GM19372 (cell line): ENCODE measurements around the gene KCNMB4.

Experiments used
- ATAC-seq: cut with Tn5 transposase; IDR thresholded peaks from one replicate; pipeline ENCODE4 v1.9.1; 2021; ENCODE audit warnings: mild to moderate bottlenecking, low read depth, moderate library complexity; ENCODE audit not compliant: unreplicated experiment

KCNMB4 gene

GRCh38 chr12:70365648-70366518 lies at the start of gene KCNMB4:
Gene KCNMB4, plus strand, starts transcription at chr12:70366290. Its CDS starts 445 bp downstream, at chr12:70366735.
- peak; percentile 74 for ATAC-seq

DNA sequence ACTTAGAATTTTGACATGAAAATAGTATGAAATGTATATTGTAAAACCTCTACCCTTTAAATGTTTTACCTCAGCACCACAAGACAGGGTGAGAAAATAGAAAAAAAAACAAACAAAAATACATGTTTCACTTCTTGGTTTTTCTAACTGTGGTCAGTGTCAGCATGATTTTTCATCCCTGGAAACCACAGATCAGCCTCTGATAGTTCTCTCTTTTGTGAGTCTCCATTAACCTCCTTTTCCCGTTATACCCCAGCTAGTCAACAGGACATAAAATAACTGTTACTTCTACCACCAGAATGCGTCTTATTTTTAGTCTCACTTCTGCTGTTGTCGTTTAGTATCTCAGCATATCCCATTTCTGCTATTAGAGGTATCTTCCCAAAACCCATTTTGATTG lies 48.3 kb upstream of the KCNMB4 start:
- peak; percentile 90 for ATAC-seq

DNA sequence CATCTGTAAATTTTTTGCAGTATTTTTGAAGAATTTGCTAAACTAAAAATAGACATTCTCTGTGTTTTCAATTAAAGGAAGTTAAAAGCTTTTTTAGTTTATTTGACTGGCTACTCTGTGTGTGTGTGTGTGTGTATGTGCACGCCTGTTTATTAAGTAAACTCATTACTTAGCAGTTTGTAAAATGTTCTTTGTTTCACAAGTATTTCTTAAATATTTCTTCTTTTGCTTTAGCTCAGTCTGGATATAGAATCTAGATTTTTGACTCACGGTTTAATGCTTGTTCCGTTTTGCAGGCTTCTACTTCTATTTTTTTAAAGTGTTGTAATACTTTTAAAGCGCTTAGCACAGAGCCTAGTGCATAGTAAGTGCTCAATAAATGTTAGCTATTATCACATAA lies 46.5 kb upstream of the KCNMB4 start:
- ATAC-seq = no peak

GRCh38 chr12:70321191-70321590 lies 44.9 kb upstream of the KCNMB4 start:
- ATAC-seq = no peak

DNA sequence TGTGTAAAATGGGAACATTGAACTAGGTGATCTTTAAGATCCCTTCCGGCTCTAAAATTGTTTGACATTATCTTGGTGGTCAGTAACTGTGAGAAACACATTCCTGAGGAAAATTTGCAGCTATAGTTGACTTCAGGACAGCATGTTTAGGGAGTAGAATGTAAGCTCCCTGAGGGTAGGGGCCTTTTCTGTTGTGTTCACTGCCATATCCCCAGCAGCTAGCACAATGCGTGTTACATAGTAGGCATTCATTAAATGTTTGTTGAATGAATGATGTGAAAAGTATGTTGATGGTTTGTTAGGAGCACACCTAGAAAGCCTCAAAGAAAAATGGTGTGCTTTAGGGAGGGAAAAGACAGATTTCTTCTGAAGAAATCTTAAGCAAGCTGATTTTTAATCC lies 38.5 kb upstream of the KCNMB4 start:
- ATAC-seq = no peak

DNA sequence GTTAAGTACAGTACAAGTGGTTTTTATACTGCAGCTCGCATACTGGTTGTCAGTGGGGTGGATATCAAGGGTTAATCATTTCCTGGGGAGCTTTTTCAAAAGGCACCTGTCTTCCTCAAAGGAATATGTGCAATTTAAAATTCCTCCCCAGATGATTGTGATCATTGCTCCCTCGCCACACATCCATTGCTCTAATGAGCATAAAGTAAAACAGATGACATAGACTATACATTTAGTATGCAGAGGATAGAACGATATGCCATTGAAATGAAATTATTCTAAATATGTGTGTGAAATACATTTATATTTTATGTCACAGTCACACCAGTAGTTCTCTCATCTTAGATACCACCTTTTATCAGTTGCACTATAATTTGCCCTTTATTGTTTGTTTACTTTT lies 36.4 kb upstream of the KCNMB4 start:
- ATAC-seq = no peak

DNA sequence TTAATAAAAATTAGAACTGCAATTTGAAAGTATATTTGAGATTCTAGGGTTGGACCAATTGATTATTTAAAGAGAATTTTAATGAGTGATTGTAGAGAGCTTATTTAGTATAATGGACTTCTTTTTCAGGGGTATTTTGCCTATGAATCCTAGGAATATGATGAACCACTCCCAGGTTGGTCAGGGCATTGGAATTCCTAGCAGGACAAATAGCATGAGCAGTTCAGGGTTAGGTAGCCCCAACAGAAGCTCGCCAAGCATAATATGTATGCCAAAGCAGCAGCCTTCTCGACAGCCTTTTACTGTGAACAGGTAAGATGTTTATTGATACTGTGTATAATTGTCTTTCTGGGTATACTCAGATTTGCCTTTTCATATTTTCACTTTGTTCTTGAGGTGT lies 35.9 kb upstream of the KCNMB4 start:
- no peak for ATAC-seq

DNA sequence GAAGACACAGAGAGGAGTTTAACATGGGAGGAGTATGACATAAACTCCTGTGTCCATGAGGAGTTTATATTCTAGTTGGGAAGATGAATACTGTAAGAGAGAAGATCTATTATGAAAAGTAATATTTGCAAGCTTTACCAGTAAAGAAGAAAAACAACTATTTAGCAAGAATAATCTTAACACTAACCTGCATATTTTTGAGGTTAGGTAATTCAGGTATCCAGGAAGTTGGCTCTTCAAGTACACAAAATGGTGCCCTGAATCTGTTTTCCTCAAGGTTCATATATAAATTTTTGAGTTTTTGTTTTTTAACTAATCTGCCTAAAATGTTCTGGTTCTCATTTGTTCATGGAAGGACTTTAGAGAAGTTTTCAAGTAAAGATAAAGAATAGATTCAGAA lies 33.9 kb upstream of the KCNMB4 start:
- no peak for ATAC-seq

GRCh38 chr12:70334742-70335141 lies 31.3 kb upstream of the KCNMB4 start:
- ATAC-seq = no peak

DNA sequence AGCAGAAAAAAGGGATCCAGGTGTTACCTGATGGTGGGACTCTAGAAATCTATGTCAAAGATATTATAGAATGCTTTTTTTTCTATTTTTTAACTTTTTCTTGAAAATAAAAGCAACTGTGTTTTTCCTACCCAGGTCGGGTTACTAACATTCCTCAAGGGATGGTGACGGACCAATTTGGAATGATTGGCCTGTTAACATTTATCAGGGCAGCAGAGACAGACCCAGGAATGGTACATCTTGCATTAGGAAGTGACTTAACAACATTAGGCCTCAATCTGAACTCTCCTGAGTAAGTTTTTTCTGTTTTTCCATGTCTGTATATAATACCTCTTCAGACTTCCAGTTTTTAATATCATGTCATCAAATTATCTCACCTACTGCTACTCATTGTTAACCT lies 27.6 kb upstream of the KCNMB4 start:
- no peak for ATAC-seq

DNA sequence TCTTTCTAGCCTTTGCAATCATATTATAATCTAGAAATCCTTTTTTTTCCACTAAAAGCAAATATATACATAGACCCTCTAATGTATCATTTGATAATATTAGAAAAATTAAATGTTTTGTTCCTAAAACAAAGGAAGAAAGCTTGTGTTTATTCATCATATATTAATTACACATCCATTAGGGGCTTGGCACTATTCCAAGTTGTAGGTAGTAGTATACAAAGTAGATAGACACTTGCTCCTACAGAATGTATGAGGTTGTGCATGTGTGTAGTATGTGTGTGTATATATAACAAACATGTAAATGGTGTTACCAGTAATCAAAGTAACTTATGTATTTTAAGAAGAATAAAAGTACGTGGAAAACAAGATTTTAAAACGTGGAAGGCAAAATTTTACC lies 15.0 kb upstream of the KCNMB4 start:
- no peak for ATAC-seq

- ATAC-seq = no peak
These were observed 12.1 kb upstream of the KCNMB4 start for GRCh38 chr12:70353780-70354660.

DNA sequence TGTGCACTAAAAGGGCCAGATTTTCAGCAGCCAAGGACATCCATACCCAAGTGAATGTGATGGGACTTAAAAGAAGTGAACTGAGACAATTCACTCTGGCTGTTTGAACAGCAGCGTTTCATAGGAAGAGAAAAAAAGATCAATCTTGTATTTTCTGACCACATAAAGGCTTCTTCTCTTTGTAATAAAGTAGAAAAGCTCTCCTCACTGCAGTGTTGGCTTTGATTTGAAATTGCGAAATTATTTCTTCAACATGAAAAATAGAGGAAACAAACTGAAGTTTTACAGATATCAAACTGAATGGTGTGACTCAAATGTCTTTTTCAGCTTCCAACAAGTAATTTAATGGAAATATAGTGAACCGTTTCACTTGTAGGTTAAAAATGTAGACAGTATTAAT lies 11.3 kb upstream of the KCNMB4 start:
- ATAC-seq = no peak

DNA sequence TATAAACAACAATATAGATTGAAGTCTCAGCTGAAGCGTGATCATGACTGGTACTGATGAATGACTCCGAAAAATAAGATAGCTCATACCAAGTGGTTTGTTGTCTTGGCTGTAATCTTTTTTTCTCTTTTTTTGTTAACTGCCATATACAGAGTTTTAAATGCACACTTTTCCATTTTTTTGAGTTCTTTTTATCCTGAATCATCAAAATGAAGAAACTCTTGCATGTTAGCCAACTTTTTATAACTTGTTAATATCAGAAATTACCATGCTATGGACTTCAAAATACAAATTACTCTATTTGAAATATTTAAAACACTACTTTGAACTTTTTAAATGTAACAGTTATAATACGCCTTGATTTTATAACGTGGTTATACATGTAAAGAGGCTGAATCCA lies 10.1 kb upstream of the KCNMB4 start:
- ATAC-seq = no peak

- no peak for ATAC-seq
These were observed 6.5 kb upstream of the KCNMB4 start for GRCh38 chr12:70359458-70360197.

- no peak for ATAC-seq
These were observed 5.9 kb upstream of the KCNMB4 start for GRCh38 chr12:70360218-70360617.

DNA sequence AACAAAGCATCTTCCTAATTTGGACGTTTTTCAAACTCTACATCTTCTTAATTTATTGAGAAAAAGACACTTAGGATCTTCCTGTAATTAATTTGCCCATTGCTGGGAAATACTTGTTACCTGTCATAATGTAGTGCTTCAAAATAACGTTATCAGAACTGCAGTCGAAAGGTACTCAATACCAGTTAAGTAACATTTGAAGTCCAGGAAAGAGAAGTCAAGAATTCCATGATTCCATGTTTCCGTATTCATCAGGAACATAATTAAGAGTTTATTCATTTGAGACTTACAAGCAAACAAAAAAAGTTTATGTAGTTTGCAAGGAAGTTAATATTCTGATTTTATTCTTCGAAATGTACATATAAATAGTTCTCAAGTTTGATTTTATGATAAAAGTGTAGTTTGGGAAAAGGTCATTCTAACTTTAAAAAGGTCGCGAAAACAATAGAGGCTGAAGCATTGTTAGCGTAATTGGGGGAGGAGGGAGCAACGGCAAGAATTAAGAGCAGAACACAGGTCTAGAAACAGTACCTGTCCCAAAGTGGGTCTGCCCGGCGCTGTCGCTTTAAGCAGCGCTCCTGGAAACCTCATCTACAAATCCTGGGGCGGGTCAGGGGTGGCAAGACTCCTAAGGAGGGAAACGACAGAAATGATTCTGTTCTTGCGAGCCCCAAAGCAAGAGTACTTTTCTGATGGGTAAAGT lies 1.2 kb upstream of the KCNMB4 start:
- no peak for ATAC-seq

GRCh38 chr12:70365398-70365647 lies 767 bp upstream of the KCNMB4 start:
- no peak for ATAC-seq

DNA sequence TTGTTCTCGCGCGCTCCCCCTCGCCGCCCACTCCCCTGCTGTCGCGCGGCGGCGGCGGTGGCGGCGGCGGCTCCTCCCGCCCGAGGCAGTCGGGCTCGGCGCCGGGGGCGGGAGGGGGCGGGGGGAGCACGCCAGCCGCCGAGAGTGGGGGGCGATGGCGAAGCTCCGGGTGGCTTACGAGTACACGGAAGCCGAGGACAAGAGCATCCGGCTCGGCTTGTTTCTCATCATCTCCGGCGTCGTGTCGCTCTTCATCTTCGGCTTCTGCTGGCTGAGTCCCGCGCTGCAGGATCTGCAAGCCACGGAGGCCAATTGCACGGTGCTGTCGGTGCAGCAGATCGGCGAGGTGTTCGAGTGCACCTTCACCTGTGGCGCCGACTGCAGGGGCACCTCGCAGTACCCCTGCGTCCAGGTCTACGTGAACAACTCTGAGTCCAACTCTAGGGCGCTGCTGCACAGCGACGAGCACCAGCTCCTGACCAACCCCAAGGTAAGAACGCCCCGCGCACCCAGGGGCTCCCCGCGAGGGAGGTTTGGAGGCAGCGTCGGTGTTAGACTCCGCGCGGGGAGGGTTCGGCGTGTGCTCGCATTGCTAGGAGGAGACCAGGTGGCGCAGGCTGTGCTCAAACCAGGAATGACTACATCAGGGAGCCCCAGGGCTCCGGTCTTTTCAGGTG lies 629 bp downstream of the KCNMB4 start:
- peak; percentile 47 for ATAC-seq
